Measurements from ENCODE around the gene GNG7.
A peak's percentile ranks its signal among the peaks of the same experiment; 100 is the strongest.
"Not testable (repeated sequence)": the region's sequence is repeated elsewhere in the genome, so short reads cannot be mapped to it uniquely, and the experiment has no call there.

GNG7 gene

DNA sequence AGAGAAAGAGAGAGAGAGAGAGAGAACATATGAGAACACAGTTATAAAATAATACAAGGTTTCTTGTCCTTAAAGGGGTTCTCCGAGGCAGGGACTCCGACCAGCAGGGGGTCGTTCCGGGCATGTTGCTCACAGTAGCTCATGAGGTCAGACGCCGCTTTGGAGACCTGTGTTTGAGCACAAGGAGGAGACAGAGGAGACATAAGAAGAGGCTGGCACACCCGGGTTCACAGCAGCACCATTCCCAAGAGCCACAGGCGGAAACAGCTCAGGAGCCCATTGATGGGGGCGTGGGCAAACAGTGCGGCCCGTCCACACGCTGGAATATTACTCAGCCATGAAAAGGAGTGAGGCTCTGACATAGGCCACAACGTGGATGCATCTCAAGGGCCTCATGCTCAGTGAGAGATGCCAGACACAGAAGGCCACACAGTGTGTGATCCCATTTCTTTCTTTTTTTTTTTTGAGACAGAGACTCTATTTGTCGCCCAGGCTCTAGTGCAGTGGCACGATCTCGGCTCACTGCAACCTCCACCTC lies 187.4 kb downstream of the GNG7 start:
- no peak overlapping the region for H3K4me3 Mint-ChIP-seq
- DNase-seq (no peak), ATAC-seq (no peak)
- H3K4me1 Mint-ChIP-seq: peaks cover 8% of the 10 kb centered on the region
- H3K27ac Mint-ChIP-seq: no peak overlapping the region
- H3K27me3 Mint-ChIP-seq: no peaks in the 10 kb centered on the region
- no peaks in the 10 kb centered on the region for H3K9me3 Mint-ChIP-seq
- no peaks in the 10 kb centered on the region for H3K36me3 Mint-ChIP-seq (ENCODE audit: low read depth)

DNA sequence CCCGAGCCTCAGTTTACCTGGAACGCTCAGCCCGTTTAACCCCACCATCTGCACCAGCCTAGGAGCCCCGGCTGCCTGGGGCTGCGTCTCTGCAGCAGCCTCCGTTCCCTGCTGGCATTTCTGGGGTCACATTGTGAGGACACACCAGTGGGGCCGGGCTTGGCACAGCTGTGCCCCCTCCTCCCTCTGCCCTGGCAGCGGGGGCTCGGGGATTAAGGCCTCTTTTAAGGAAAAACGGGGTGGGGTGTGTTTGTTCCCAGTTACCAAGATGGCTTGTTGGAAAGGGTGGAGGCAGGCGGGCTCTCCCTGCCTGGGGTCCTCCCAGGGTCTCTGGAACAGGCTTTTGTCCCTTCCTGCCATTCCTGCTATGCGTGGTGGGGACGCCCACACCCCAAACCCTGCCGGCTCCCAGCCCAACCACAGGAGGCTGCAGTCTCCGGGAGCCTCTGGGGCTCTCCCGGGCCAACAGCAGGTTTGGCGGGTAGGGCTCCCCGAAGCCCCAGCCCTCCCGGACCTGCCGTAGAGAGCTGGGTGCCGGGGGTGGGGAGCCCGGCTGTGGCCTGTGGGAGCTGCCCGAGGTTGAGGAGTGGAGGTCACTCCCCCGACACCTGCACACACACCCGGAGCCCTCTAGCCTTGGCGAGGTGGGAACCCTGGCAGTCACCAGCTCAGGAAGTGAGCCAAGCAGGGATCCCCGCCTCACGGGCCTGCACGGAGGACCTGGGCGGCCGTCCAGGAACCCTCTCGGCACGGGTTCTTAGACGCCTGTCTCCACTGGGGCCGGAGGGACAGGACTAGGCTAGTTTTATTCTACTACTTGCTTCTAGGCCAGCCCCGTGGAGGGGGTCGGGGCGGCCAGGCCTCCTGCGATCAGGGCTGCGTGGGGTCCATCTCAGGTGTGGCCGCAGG lies 189.7 kb downstream of the GNG7 start:
- ATAC-seq (no peak), DNase-seq (no peak)
- H3K36me3 Mint-ChIP-seq (ENCODE audit: low read depth): no peaks in the 10 kb centered on the region
- no peaks in the 10 kb centered on the region for H3K9me3 Mint-ChIP-seq
- H3K4me3 Mint-ChIP-seq: no peak overlapping the region
- H3K27ac Mint-ChIP-seq: no peak overlapping the region
- H3K27me3 Mint-ChIP-seq: no peaks in the 10 kb centered on the region
- peaks cover 5% of the 10 kb centered on the region for H3K4me1 Mint-ChIP-seq

DNA sequence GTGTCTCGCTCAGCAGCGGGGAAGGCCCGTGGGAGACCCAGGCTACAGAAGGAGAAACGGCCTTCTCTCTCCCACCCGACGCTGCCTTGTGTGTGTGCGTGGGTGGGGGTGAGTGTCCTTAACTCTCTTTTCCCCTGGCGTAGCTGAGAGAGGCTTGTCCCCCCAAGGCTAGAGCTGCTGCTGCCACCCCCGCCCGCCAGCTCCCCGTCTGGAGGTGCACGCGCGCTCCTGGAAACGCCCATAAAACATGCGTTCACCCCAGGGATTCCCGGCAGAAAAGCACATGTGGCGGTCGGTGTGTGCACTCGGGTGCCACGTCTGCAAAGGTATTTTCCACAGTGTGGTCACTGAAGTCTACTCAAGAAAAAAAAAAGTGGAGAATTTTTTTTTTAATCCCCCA lies 190.5 kb downstream of the GNG7 start:
- H3K36me3 Mint-ChIP-seq (ENCODE audit: low read depth): no peaks in the 10 kb centered on the region
- ATAC-seq (no peak), DNase-seq (no peak)
- H3K27ac Mint-ChIP-seq: no peak overlapping the region
- H3K9me3 Mint-ChIP-seq: no peaks in the 10 kb centered on the region
- H3K27me3 Mint-ChIP-seq: peaks cover 1% of the 10 kb centered on the region
- peaks cover 11% of the 10 kb centered on the region for H3K4me1 Mint-ChIP-seq
- no peak overlapping the region for H3K4me3 Mint-ChIP-seq

DNA sequence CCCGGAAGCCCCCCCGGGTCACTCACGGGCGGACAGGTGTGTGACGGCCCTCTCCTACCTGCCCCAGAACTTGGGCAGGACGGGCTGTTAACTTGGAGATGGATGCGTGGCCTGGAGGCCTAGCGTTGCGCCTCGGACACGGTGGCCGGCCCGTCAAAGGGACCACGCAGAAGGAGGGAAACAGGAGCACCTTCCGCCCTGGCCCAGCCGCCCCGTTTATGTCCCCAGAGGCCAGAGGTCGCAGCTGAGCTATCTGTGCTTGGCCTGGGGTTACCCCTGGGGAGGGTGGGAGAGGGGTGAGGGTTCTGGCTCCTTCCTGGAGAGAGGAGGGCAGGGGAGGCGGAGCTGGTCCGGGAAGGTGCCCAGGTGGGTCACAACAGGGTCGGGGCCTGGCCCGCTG lies 190.9 kb downstream of the GNG7 start:
- Mint-ChIP-seq H3K9me3 (no peaks in the 10 kb centered on the region), H3K4me3 (no peak overlapping the region), H3K27ac (no peak overlapping the region), H3K4me1 (peaks cover 13% of the 10 kb centered on the region), H3K27me3 (peaks cover 3% of the 10 kb centered on the region), H3K36me3 (ENCODE audit: low read depth) (no peaks in the 10 kb centered on the region)
- no peak for ATAC-seq
- DNase-seq: no peak

DNA sequence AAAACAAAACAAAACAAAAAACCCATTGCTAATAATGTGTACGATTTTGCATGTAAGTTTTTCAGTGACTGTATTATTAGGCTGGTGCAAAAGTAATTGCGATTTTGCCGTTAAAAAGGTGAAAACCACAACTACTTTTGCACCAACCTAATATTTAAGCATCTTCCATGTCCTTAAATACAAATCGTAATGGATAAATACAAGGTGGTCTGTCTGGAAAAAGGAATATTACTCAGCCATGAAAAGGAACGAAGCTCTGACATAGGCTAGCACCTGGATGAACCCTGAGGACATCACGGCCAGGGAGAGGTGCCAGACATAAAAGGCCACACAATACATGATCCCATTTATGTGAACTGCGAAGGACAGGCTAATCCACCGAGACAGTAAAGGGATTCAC lies 193.4 kb downstream of the GNG7 start:
- no peak for ATAC-seq
- Mint-ChIP-seq H3K27ac (no peak overlapping the region), H3K4me1 (peaks cover 17% of the 10 kb centered on the region), H3K4me3 (no peak overlapping the region), H3K27me3 (peaks cover 6% of the 10 kb centered on the region), H3K36me3 (ENCODE audit: low read depth) (no peaks in the 10 kb centered on the region), H3K9me3 (no peaks in the 10 kb centered on the region)
- no peak for DNase-seq

DNA sequence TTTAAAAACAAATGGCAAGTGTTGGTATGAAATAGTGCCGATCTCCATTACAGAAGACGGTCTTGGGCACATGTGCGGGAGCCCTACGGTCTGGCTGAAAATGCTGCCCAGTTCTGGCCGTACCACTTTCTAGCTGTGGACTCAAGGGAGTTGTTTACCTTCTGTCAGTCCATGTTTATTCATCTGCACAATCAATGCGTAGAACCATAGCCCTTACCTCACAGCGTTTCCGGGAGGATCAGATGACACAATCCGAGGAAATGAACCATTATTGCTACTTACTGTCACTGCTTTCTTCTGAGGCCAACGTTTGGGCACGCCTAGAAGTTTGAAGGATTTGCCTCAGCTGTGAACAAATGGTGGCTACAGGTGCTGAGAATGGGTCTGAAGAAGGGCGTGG lies 195.4 kb downstream of the GNG7 start:
- peaks cover 32% of the 10 kb centered on the region for H3K4me1 Mint-ChIP-seq
- DNase-seq: no peak
- H3K27ac Mint-ChIP-seq: no peak overlapping the region
- H3K9me3 Mint-ChIP-seq: no peaks in the 10 kb centered on the region
- no peak overlapping the region for H3K4me3 Mint-ChIP-seq
- H3K27me3 Mint-ChIP-seq: peaks cover 6% of the 10 kb centered on the region
- H3K36me3 Mint-ChIP-seq (ENCODE audit: low read depth): no peaks in the 10 kb centered on the region
- ATAC-seq: no peak

DNA sequence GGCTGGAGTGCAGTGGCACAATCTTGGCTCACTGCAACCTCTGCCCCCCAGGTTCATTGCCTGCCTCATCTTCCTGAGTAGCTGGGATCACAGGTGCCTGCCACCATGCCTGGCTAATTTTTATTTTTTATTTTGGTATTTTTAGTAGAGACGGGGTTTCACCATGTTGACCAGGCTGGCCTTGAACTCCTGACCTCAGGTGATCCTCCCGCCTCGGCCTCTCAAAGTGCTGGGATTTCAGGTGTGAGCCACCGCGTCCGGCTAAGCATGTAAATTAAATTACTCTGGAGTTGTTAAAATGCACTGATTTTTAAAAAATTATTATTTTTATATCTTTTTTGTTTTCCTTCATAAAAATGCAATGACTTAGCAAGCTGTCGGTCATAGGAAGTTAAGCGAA lies 195.8 kb downstream of the GNG7 start:
- not testable (repeated sequence) for ATAC-seq; DNase-seq; H3K27ac Mint-ChIP-seq; H3K4me3 Mint-ChIP-seq; H3K27me3 Mint-ChIP-seq; H3K9me3 Mint-ChIP-seq; H3K36me3 Mint-ChIP-seq (ENCODE audit: low read depth)
- peaks cover 32% of the 10 kb centered on the region for H3K4me1 Mint-ChIP-seq

DNA sequence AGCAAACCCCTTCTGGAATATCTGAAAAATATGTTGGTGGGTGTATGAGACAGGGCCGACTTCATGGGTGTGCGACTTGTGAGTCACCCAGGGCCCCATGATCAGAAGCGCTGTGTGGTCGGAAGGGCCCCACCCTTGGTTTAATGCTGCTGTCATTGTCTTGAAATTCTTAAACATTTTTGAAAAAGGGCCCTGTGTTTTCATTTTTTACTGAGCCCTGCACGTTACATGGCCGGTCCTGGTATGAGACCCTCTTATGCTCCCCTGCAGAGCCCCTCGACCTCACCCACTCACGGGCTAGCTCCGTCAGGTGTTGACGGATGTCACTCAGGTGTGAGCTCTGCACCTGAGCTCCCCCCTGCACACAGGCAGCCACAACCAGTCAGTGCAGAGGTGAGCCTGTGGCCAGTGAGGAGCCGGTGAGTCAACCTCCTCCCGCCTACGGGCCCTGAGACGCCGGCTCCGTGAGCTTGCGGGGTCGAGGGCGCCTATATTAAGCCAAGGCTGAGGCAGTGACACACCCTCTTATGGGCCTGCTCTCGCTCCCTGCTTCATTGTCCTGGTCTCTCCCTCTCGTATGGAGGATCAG lies 198.9 kb downstream of the GNG7 start:
- H3K4me3 Mint-ChIP-seq: peak overlapping the region; percentile 61
- no peaks in the 10 kb centered on the region for H3K36me3 Mint-ChIP-seq (ENCODE audit: low read depth)
- H3K27me3 Mint-ChIP-seq: peaks cover 10% of the 10 kb centered on the region
- H3K9me3 Mint-ChIP-seq: no peaks in the 10 kb centered on the region
- ATAC-seq: peak; percentile 98
- peak; percentile 83 for DNase-seq
- H3K4me1 Mint-ChIP-seq: peaks cover 32% of the 10 kb centered on the region
- peak overlapping the region; percentile 71 for H3K27ac Mint-ChIP-seq

DNA sequence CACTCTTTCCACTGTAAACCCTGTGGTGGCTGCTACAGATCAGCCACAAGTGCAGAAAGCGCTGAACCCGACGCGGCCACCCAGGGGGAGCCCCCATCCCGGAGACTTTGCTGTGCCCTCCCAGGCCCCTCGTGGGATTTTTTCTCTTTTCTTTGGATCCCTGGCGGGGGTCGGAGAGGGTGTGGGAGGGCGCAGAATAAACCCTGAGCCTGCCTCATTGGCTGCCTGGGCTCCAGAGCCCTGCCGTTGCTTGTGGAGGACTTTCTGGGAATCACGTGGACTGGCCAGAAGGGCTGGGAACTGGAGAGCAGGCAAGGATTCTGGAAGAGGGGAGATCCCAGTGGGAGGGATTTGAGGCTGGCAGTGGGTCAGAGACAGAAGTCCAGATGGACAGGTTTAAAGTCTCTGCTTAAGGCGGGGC lies 201.6 kb downstream of the GNG7 start:
- H3K4me1 Mint-ChIP-seq: peaks cover 24% of the 10 kb centered on the region
- no peaks in the 10 kb centered on the region for H3K9me3 Mint-ChIP-seq
- H3K27me3 Mint-ChIP-seq: peaks cover 12% of the 10 kb centered on the region
- DNase-seq (no peak), ATAC-seq (no peak)
- H3K27ac Mint-ChIP-seq: no peak overlapping the region
- H3K4me3 Mint-ChIP-seq: no peak overlapping the region
- no peaks in the 10 kb centered on the region for H3K36me3 Mint-ChIP-seq (ENCODE audit: low read depth)

DNA sequence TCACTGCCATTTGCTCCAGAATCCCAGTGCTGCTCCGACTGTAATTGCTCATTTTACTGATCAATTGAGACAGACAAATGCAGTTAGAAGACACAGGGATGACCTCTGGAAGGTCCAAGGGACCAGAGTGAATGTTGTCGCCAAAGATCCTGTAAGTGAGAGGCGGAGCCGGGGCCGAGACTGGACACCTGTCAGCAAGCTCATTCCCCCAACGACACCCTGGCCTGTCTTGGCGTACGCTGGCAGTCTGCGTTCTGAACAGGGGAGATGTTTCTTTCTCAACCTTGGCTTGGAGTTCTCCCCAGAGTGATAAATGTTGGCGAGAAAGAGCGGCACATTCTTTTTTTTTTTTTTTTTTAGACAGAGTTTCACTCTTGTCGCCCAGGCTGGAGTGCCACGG lies 202.3 kb downstream of the GNG7 start:
- Mint-ChIP-seq H3K4me3 (no peak overlapping the region), H3K36me3 (ENCODE audit: low read depth) (no peaks in the 10 kb centered on the region), H3K27me3 (peaks cover 13% of the 10 kb centered on the region), H3K27ac (no peak overlapping the region), H3K9me3 (no peaks in the 10 kb centered on the region), H3K4me1 (peaks cover 26% of the 10 kb centered on the region)
- DNase-seq: no peak
- no peak for ATAC-seq

DNA sequence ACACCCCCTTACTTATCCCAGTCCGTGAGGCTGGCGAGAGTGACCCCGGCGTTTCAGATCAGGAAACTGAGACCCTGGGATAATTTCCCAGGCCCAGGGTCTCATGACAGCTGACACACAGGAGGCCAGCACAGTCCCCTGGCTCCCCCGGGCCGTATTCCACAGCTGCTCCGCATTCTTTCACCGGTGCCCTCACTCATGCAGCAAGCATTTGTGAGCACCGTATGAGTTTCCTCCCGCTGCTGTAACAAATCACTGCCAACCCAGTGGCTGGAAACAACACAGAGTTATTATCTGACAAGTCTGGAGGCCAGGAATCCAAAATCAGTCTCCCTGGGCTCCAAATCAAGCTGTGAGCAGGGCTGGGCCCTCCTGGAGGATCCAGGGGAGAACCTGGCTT lies 205.3 kb downstream of the GNG7 start:
- Mint-ChIP-seq H3K9me3 (no peaks in the 10 kb centered on the region), H3K4me1 (peaks cover 19% of the 10 kb centered on the region), H3K4me3 (no peak overlapping the region), H3K27ac (no peak overlapping the region), H3K27me3 (peaks cover 30% of the 10 kb centered on the region), H3K36me3 (ENCODE audit: low read depth) (no peaks in the 10 kb centered on the region)
- DNase-seq: no peak
- no peak for ATAC-seq

DNA sequence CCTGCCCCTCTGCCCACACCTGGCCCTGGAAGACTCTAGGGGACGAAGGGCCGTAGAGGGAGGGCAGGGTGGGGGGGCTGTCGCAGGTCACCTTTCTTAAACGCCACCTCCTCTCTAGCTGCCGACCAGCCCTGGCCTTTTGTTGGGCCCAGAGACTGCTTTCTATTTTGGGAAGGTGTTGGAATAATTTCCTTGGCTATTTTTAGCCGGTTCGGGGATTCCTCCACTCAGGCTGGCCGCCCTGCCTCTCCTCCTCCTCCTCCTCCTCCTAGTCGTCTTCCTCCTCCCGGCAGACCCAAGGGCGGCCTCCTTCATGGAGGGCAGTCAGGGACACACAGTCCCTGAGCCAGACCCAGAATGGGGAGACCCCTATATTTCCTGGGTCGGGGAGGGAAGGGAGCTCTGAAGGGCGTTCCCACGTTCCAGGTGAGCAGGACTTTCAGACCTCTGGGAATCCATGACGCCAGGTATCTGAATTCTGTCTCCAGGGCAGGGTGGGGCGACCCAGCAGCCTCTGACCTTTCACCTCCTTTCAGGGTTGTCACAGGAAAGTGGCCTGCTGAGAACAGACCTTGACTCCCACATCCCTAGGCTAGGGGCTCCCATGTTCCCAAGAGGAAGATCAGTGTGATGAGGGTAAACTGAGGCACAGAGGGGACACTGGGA lies 206.7 kb downstream of the GNG7 start:
- Mint-ChIP-seq H3K4me1 (peaks cover 28% of the 10 kb centered on the region), H3K4me3 (peak overlapping the region; percentile 34), H3K27me3 (peaks cover 41% of the 10 kb centered on the region), H3K36me3 (ENCODE audit: low read depth) (no peaks in the 10 kb centered on the region), H3K9me3 (no peaks in the 10 kb centered on the region), H3K27ac (no peak overlapping the region)
- DNase-seq: no peak
- ATAC-seq: no peak

DNA sequence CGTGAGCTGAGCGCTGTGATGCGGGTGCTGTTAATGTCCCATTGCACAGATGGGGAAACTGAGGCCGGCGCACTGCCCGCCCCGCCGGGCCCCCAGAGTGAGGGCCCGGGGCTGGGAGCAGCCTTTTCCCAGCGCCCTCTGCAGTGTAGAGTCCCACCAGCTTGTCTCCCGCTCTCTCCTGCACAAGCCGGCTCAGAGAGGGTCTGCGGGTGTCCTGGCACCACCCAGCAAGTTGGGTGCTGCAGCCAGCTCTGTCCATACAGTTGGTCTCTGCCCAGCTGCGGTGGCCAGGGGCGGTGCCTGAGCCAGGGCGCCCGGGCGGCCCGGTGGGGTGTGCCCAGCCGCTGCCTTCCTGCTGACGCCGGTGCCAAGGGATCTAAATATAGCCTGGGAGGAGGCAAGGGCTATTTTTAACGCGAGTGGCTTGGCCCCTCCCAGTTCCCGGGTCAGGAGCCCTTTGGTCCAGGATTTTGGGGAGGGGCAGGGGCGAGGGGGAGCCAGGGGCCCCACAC lies 207.3 kb downstream of the GNG7 start:
- no peak overlapping the region for H3K4me3 Mint-ChIP-seq
- H3K36me3 Mint-ChIP-seq (ENCODE audit: low read depth): no peaks in the 10 kb centered on the region
- peaks cover 31% of the 10 kb centered on the region for H3K4me1 Mint-ChIP-seq
- H3K27me3 Mint-ChIP-seq: peaks cover 45% of the 10 kb centered on the region
- H3K9me3 Mint-ChIP-seq: no peaks in the 10 kb centered on the region
- no peak overlapping the region for H3K27ac Mint-ChIP-seq
- no peak for DNase-seq
- ATAC-seq: no peak

DNA sequence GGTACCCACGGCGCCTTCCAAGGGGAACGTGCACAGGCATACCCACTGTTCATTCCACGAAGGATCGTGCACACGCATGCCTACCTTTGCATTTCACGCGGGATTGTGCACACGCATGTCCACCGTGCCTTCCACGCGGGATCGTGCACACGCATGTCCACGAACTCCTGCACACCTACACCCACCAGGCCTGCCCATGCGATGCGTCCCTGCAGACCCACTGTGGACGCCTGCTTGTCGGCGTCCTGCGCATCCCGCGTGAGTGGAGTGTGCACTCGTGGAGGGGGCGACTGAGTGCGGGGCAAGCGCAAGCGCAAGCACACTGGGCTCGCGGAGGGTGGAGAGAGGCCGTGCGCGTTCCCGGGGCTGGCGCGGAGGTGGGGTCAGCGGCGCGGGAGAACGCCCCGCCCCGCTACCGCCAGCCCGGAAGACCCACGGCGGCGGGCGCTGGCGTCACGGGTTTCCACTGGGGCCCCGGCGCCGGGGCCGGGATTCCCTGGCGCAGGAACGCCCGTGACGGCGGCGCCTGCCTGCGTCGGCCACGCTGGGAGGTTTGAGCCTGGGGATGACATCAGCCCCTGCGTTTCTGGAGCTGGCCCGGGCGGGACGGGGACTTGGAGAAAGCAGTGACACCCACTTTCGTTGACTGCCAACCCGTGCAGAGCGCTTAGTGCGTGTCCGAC lies 207.9 kb downstream of the GNG7 start:
- Mint-ChIP-seq H3K4me3 (peak overlapping the region; percentile 40), H3K36me3 (ENCODE audit: low read depth) (no peaks in the 10 kb centered on the region), H3K9me3 (no peaks in the 10 kb centered on the region), H3K4me1 (peaks cover 34% of the 10 kb centered on the region), H3K27ac (no peak overlapping the region), H3K27me3 (peaks cover 51% of the 10 kb centered on the region)
- peak; percentile 54 for DNase-seq
- ATAC-seq: peak; percentile 65
